Liver (tissue), 9 donors: ENCODE results near the gene IGDCC3. TPM values are rescaled to one million over a fixed set of nuclear protein-coding genes. Genes with fewer than 3 reads are reported as not detected.

ENCODE experiments used
- DNase-seq: peaks from one replicate; pipeline ENCODE4 v3.0.0-alpha.2; 2017; ENCODE audit warnings: low spot score
- H3K27ac ChIP-seq, 2 donors: one replicate each; pipeline ENCODE4 v1.7.0; 2013; ENCODE audit warnings: inconsistent platforms in 2 of 2, low read length in 2 of 2, control low read depth in 1 of 2, low read depth in 1 of 2, mild to moderate bottlenecking in 1 of 2
- H3K27me3 ChIP-seq, 4 donors: one replicate each; pipeline versions ENCODE4 v1.6.1 to v1.7.0; 2013; ENCODE audit warnings: low read length in 3 of 4, inconsistent platforms in 1 of 4, mild to moderate bottlenecking in 1 of 4, moderate library complexity in 1 of 4; ENCODE audit not compliant: control insufficient read depth in 4 of 4, insufficient read depth in 4 of 4
- H3K36me3 ChIP-seq, 4 donors: one replicate each; pipeline versions ENCODE4 v1.6.1 to v1.7.0; 2013; ENCODE audit warnings: low read length in 3 of 4, mild to moderate bottlenecking in 3 of 4, low read depth in 1 of 4, moderate library complexity in 1 of 4; ENCODE audit not compliant: control insufficient read depth in 4 of 4, insufficient read depth in 3 of 4
- H3K4me1 ChIP-seq, 4 donors: one replicate each; pipeline versions ENCODE4 v1.6.1 to v1.7.0; 2013; ENCODE audit warnings: low read length in 3 of 4, mild to moderate bottlenecking in 3 of 4, moderate library complexity in 1 of 4; ENCODE audit not compliant: control insufficient read depth in 4 of 4, insufficient read depth in 4 of 4
- H3K4me3 ChIP-seq, 3 donors: one replicate each; pipeline versions ENCODE4 v1.6.1 to v1.7.0; 2013; ENCODE audit warnings: low read length in 3 of 3, control low read depth in 1 of 3, low read depth in 1 of 3, mild to moderate bottlenecking in 1 of 3
- H3K9ac ChIP-seq, 2 donors: one replicate each; pipeline ENCODE4 v1.7.0; 2013; ENCODE audit warnings: low read length in 2 of 2, mild to moderate bottlenecking in 2 of 2, moderate library complexity in 2 of 2, control low read depth in 1 of 2, low read depth in 1 of 2
- H3K9me3 ChIP-seq, 4 donors: one replicate each; pipeline versions ENCODE4 v1.6.1 to v1.7.0; 2013; ENCODE audit warnings: low read length in 3 of 4; ENCODE audit not compliant: control insufficient read depth in 4 of 4
- FOXA1 ChIP-seq: IDR thresholded peaks from 2 replicates; pipeline ENCODE4 v1.6.1; 2016; ENCODE audit warnings: antibody characterized with exemption
- GABPA ChIP-seq, 2 donors: IDR thresholded peaks in 1 of 2; conservative IDR thresholded peaks in 1 of 2; 2 replicates each; pipeline ENCODE4 v1.6.1; 2016; ENCODE audit warnings: antibody characterized with exemption in 2 of 2, mild to moderate bottlenecking in 1 of 2, moderate library complexity in 1 of 2
- HNF4A ChIP-seq, 2 donors: conservative IDR thresholded peaks; 2 replicates each; pipeline ENCODE4 v1.6.1; 2016; ENCODE audit warnings: antibody characterized with exemption in 2 of 2, mild to moderate bottlenecking in 2 of 2
- HNF4G ChIP-seq: IDR thresholded peaks from 2 replicates; pipeline ENCODE4 v1.6.1; 2016; ENCODE audit warnings: antibody characterized with exemption
- JUND ChIP-seq, 2 donors: IDR thresholded peaks; 2 replicates each; pipeline ENCODE4 v1.6.1; 2016; ENCODE audit warnings: antibody characterized with exemption in 2 of 2
- NR2F2 ChIP-seq: IDR thresholded peaks from 2 replicates; pipeline ENCODE4 v1.6.1; 2016; ENCODE audit warnings: antibody characterized with exemption
- RAD21 ChIP-seq, 2 donors: IDR thresholded peaks; 2 replicates each; pipeline ENCODE4 v1.6.1; 2016; ENCODE audit warnings: antibody characterized with exemption in 2 of 2, mild to moderate bottlenecking in 2 of 2
- RXRA ChIP-seq, 2 donors: IDR thresholded peaks; 2 replicates each; pipeline ENCODE4 v1.6.1; 2017 to 2018; ENCODE audit warnings: antibody characterized with exemption in 2 of 2, mild to moderate bottlenecking in 1 of 2
- SP1 ChIP-seq: IDR thresholded peaks from 2 replicates; pipeline ENCODE4 v1.6.1; 2018; ENCODE audit warnings: antibody characterized with exemption, mild to moderate bottlenecking
- TAF1 ChIP-seq: conservative IDR thresholded peaks from 2 replicates; pipeline ENCODE4 v1.6.1; 2016; ENCODE audit warnings: antibody characterized with exemption, mild to moderate bottlenecking
- YY1 ChIP-seq: IDR thresholded peaks from 2 replicates; pipeline ENCODE4 v1.6.1; 2016; ENCODE audit warnings: antibody characterized with exemption, mild to moderate bottlenecking
- WGBS: extraction: QIAGEN DNeasy Blood & Tissue Kit; methylation state at CpG from one replicate; pipeline ENCODE4 v1.1.7; 2013; 5-methylcytosine and 5-hydroxymethylcytosine counted together
- polyA plus RNA-seq, 2 donors: library from polyadenylated mRNA; stranded (reverse) in 1 of 2; unstranded in 1 of 2; fragments of 200-250 nt in 1 of 2; fragments of >200 nt in 1 of 2; fragmentation: Nextera tagmentation in 1 of 2; extraction: Ambion mirVana in 1 of 2; gene quantifications; one replicate each; pipeline versions ENCODE4 v1.2.1 to v1.2.3, GENCODE V29; 2013 to 2015
- total RNA-seq, 2 donors: library from RNA; depleted of rRNA; stranded (reverse); fragments of >200 nt; gene quantifications; one replicate each; pipeline ENCODE4 v1.2.3, GENCODE V29; 2014
- TF ChIP-seq, protein P1 (sequence below): IDR thresholded peaks from 2 replicates; pipeline ENCODE4 v1.6.1; 2016; ENCODE audit warnings: antibody characterized with exemption
- TF ChIP-seq, protein P2 (sequence below): IDR thresholded peaks from 2 replicates; pipeline ENCODE4 v1.6.1; 2016; ENCODE audit warnings: antibody characterized with exemption
- TF ChIP-seq, protein P3 (sequence below): IDR thresholded peaks from 2 replicates; pipeline ENCODE4 v1.6.1; 2016; ENCODE audit warnings: antibody characterized with exemption
- TF ChIP-seq, protein P4 (sequence below): IDR thresholded peaks from 2 replicates; pipeline ENCODE4 v1.6.1; 2016; ENCODE audit warnings: antibody characterized with exemption, mild to moderate bottlenecking
- donor health status: healthy.
- donor health status: healthy.
- donor health status: healthy.
- donor health status: healthy.
- donor health status: healthy.

Gene IGDCC3
- total and polyA plus RNA-seq, 4 donors = 1.5 TPM; not detected in 3

DNA sequence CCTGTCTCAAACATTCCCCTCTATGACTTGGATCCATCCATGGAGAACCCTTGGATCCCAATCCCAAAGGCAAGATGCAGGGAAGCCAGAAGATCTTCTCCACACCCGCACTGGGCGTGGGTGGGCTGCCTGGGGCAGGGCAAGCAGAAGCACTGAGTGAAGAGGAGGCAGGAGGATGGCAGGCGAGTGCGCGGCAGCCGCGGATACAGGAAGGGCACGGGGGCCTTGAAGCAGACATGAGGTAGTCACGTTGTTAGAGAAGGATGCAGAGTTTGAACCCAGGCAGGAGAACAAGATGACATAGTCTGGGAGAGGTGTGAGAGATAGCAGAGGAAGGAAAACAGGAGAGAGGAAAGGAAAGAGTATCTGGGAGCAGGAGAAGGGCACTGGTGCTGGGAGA lies 5.1 kb upstream of the IGDCC3 start:
- peaks cover 0 to 17% (median 8%) of the 10 kb centered on the region in 4 donors for H3K4me1 ChIP-seq
- H3K36me3 ChIP-seq = no peaks in the 10 kb centered on the region
- no peak overlapping the region for H3K9ac ChIP-seq
- TF ChIP-seq, protein P1, sequence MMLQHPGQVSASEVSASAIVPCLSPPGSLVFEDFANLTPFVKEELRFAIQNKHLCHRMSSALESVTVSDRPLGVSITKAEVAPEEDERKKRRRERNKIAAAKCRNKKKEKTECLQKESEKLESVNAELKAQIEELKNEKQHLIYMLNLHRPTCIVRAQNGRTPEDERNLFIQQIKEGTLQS = no peak
- TF ChIP-seq RAD21 (IDR thresholded peaks at IDR 0.05) (no peak), FOXA1 (no peak), HNF4G (no peak)
- peaks cover 0 to 15% (median 0%) of the 10 kb centered on the region in 4 donors for H3K27me3 ChIP-seq
- no peak for DNase-seq
- H3K9me3 ChIP-seq = no peaks in the 10 kb centered on the region
- no peak overlapping the region for H3K4me3 ChIP-seq
- 90% methylated on average over 9 of the region's 9 CpGs for WGBS
- no peak overlapping the region for H3K27ac ChIP-seq

DNA sequence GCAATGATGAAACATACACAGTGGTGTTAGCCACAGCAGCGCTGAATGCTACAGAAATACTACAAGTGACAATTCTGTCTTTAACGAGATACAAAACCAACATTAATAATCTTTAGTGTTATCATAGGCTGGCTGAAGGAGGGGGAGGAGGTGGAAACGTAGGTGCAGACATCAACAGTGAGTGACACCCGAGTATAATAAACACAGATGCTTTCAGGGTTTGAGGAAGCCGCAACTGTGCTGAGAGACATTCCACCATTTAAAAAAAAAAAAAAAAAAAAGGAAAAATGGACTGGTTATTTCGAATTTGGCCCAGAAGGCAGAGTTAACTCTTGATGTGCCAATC lies 4.3 kb upstream of the IGDCC3 start:
- Histone ChIP-seq H3K9ac (no peak overlapping the region), H3K9me3 (no peaks in the 10 kb centered on the region), H3K27me3 (peaks cover 0 to 15% (median 0%) of the 10 kb centered on the region in 4 donors), H3K4me1 (peaks cover 6 to 24% (median 10%) of the 10 kb centered on the region in 4 donors), H3K27ac (no peak overlapping the region), H3K36me3 (no peaks in the 10 kb centered on the region), H3K4me3 (no peak overlapping the region)
- WGBS = 67% methylated on average over 6 of the region's 6 CpGs
- TF ChIP-seq HNF4G (no peak), SP1 (no peak), JUND (IDR thresholded peaks at IDR 0.05) (no peak), RAD21 (IDR thresholded peaks at IDR 0.05) (no peak), NR2F2 (no peak), HNF4A (conservative IDR thresholded peaks at IDR 0.05) (no peak), GABPA (IDR thresholded peaks at IDR 0.05 in 1 of 2, conservative IDR thresholded peaks at IDR 0.05 in 1 of 2) (no peak), YY1 (no peak)
- TF ChIP-seq, protein P2, sequence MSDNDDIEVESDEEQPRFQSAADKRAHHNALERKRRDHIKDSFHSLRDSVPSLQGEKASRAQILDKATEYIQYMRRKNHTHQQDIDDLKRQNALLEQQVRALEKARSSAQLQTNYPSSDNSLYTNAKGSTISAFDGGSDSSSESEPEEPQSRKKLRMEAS = no peak
- DNase-seq = no peak

DNA sequence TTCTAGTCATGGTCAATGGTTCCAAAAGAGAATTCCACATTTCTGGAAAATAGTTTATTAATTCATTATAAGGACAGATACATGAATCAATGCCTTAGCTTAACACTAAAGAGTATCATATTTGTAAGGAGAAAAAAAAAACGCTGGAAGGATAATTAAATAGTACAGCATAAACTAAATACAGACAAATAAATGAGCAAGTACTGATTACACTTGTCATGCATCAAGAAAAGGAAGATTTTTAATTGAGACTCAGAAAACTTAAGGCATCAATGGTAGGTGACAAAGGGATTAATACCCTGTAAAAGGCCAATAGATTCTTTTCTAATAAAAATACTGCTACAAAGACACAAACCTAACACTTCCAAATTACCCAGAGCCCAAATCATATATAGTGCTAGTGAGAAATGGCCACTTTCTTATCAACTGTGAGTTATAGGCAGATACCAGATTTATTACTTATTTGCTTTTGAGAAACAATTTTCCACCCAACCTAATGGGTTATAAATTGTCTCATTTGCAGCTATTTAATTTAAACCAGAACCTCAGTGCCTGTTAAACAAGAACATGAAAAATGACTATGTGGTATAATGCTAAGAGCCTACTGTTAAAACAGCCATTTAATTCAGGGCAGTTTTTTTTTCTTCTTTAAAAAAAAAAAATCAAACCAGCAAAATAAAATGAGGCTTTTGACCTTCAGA lies 3.8 kb upstream of the IGDCC3 start:
- Histone ChIP-seq H3K27ac (no peak overlapping the region), H3K9me3 (no peaks in the 10 kb centered on the region), H3K4me3 (no peak overlapping the region), H3K9ac (no peak overlapping the region), H3K27me3 (peaks cover 0 to 15% (median 0%) of the 10 kb centered on the region in 4 donors), H3K36me3 (no peaks in the 10 kb centered on the region), H3K4me1 (peaks cover 6 to 29% (median 15%) of the 10 kb centered on the region in 4 donors)
- TF ChIP-seq YY1 (no peak), TAF1 (no peak), NR2F2 (no peak), HNF4G (no peak), RXRA (IDR thresholded peaks at IDR 0.05) (no peak), HNF4A (conservative IDR thresholded peaks at IDR 0.05) (no peak), RAD21 (IDR thresholded peaks at IDR 0.05) (no peak)
- TF ChIP-seq, protein P3, sequence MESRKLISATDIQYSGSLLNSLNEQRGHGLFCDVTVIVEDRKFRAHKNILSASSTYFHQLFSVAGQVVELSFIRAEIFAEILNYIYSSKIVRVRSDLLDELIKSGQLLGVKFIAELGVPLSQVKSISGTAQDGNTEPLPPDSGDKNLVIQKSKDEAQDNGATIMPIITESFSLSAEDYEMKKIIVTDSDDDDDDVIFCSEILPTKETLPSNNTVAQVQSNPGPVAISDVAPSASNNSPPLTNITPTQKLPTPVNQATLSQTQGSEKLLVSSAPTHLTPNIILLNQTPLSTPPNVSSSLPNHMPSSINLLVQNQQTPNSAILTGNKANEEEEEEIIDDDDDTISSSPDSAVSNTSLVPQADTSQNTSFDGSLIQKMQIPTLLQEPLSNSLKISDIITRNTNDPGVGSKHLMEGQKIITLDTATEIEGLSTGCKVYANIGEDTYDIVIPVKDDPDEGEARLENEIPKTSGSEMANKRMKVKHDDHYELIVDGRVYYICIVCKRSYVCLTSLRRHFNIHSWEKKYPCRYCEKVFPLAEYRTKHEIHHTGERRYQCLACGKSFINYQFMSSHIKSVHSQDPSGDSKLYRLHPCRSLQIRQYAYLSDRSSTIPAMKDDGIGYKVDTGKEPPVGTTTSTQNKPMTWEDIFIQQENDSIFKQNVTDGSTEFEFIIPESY = no peak
- TF ChIP-seq, protein P4, sequence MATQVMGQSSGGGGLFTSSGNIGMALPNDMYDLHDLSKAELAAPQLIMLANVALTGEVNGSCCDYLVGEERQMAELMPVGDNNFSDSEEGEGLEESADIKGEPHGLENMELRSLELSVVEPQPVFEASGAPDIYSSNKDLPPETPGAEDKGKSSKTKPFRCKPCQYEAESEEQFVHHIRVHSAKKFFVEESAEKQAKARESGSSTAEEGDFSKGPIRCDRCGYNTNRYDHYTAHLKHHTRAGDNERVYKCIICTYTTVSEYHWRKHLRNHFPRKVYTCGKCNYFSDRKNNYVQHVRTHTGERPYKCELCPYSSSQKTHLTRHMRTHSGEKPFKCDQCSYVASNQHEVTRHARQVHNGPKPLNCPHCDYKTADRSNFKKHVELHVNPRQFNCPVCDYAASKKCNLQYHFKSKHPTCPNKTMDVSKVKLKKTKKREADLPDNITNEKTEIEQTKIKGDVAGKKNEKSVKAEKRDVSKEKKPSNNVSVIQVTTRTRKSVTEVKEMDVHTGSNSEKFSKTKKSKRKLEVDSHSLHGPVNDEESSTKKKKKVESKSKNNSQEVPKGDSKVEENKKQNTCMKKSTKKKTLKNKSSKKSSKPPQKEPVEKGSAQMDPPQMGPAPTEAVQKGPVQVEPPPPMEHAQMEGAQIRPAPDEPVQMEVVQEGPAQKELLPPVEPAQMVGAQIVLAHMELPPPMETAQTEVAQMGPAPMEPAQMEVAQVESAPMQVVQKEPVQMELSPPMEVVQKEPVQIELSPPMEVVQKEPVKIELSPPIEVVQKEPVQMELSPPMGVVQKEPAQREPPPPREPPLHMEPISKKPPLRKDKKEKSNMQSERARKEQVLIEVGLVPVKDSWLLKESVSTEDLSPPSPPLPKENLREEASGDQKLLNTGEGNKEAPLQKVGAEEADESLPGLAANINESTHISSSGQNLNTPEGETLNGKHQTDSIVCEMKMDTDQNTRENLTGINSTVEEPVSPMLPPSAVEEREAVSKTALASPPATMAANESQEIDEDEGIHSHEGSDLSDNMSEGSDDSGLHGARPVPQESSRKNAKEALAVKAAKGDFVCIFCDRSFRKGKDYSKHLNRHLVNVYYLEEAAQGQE = no peak
- TF ChIP-seq, protein P1 = no peak
- TF ChIP-seq, protein P2 = no peak
- 78% methylated on average over 1 of the region's 1 CpG for WGBS
- DNase-seq = no peak
